K562 (cell line): ENCODE data around the gene IFNGR2. TPM values are rescaled to one million over a fixed set of nuclear protein-coding genes. Genes with fewer than 3 reads are reported as not detected.

Experiments
- CBX3 ChIP-seq, 2 experiments: IDR thresholded peaks; 1 replicate in 1 of 2; 2 replicates in 1 of 2; pipeline ENCODE4 v1.6.1; 2012; ENCODE audit warnings: inconsistent platforms in 2 of 2, low read length in 2 of 2, borderline replicate concordance in 1 of 2, control low read depth in 1 of 2
- CHCHD3 ChIP-seq: fragments of 250-450 bp; sonication (Bioruptor Pico); IDR thresholded peaks from 2 replicates; pipeline ENCODE4 v2.1.2; 2022; ENCODE audit warnings: mild to moderate bottlenecking
- FOS ChIP-seq: IDR thresholded peaks from 3 replicates; pipeline ENCODE4 v1.6.1; 2011; ENCODE audit not compliant: insufficient read length; ENCODE audit errors: extremely low read depth
- HDAC6 ChIP-seq: IDR thresholded peaks from 2 replicates; pipeline ENCODE4 v1.6.1; 2012; ENCODE audit warnings: low read depth, mild to moderate bottlenecking, control low read depth, inconsistent platforms, low read length, moderate library complexity
- NCOA1 ChIP-seq: fragments of 450-650 bp; IDR thresholded peaks from 2 replicates; pipeline ENCODE4 v1.6.1; 2016; ENCODE audit warnings: low read depth
- NFIC ChIP-seq: fragments of 450-650 bp; IDR thresholded peaks from 2 replicates; pipeline ENCODE4 v1.6.1; 2017; ENCODE audit warnings: mild to moderate bottlenecking, inconsistent platforms
- PHF20 ChIP-seq: fragments of 450-650 bp; IDR thresholded peaks from 2 replicates; pipeline ENCODE4 v1.6.1; 2018; ENCODE audit not compliant: partially characterized antibody
- TAF9B ChIP-seq: fragments of 450-650 bp; IDR thresholded peaks from 2 replicates; pipeline ENCODE4 v1.6.1; 2018; ENCODE audit warnings: mild to moderate bottlenecking; ENCODE audit not compliant: partially characterized antibody
- ZFP36 ChIP-seq: fragments of 150-350 bp; IDR thresholded peaks from 2 replicates; pipeline ENCODE4 v1.6.1; 2018; ENCODE audit warnings: low read length, low read depth; ENCODE audit not compliant: partially characterized antibody
- ZNF76 ChIP-seq: fragments of 250-450 bp; sonication (Bioruptor Pico); IDR thresholded peaks from 2 replicates; pipeline ENCODE4 v1.4.0; 2020; ENCODE audit warnings: mild to moderate bottlenecking, moderate library complexity, borderline replicate concordance
- polyA plus RNA-seq, 8 experiments: library from polyadenylated mRNA; depleted of rRNA in 4 of 8; stranded (reverse) in 5 of 8; unstranded in 3 of 8; fragments of >200 nt; fragmentation: Nextera tagmentation in 2 of 8; fragmentation: Illumina TruSeq in 1 of 8; extraction: Ambion mirVana in 2 of 8; extraction: Trizol in 1 of 8; gene quantifications; 2 replicates each; pipeline versions ENCODE4 v1.2.1 to v1.2.3, GENCODE V29; 2011 to 2014; ENCODE audit warnings: inconsistent platforms in 1 of 8, missing spikeins in 1 of 8
- total RNA-seq, 7 experiments: library from RNA; depleted of rRNA in 6 of 7; stranded (reverse); fragments of >200 nt in 6 of 7; fragmentation: Illumina TruSeq in 2 of 7; extraction: Trizol in 2 of 7; gene quantifications; 2 replicates each; pipeline versions ENCODE4 v1.2.1 to v1.2.3, GENCODE V29; 2011 to 2021; ENCODE audit warnings: low replicate concordance in 1 of 7
- TF ChIP-seq, protein P1 (sequence below): fragments of 250-450 bp; sonication (Bioruptor Pico); IDR thresholded peaks from 2 replicates; pipeline ENCODE4 v1.5.0; 2020; ENCODE audit warnings: mild to moderate bottlenecking, borderline replicate concordance
- TF ChIP-seq, protein P2 (sequence below), 2 experiments: fragments of 150-350 bp in 1 of 2; IDR thresholded peaks; 2 replicates each; pipeline ENCODE4 v1.6.1; 2012 to 2016; ENCODE audit warnings: low read depth in 2 of 2, low read length in 2 of 2, mild to moderate bottlenecking in 1 of 2, moderate library complexity in 1 of 2
- TF ChIP-seq, protein P3 (sequence below): fragments of 250-450 bp; sonication (Bioruptor Pico); IDR thresholded peaks from 2 replicates; pipeline ENCODE4 v1.8.0; 2022; ENCODE audit warnings: moderate library complexity, mild to moderate bottlenecking, inconsistent platforms

Gene IFNGR2
- total and polyA plus RNA-seq, 9 of the 15 experiments (the other 6 are each of a cell fraction or from before 2014, with no cell fraction given) = 6.7 to 58.0 (median 28.5) TPM

DNA sequence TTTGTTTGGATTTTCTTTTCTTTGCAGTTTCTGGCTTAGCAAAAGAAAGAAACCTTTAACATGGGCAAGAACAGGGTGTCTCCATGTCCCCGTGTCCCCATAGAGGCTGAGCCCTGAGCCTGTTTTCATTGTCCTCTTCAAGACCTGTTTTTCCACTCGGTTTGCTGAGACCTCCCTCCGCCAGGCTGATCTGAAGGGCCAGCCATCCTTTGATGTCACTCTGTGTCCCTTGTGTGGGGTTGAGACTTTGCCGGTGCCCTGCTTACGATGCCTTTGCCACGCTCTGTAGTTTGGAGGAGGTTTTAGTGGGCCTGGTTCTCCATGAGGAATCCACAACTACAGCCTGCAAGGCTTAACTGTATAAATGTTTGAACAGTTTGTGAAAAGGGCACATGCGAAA is 23.8 kb downstream of the IFNGR2 start (continued):
- no peak for TF ChIP-seq TAF9B
- no peak for TF ChIP-seq PHF20
- no peak for TF ChIP-seq NFIC
- TF ChIP-seq, protein P1, sequence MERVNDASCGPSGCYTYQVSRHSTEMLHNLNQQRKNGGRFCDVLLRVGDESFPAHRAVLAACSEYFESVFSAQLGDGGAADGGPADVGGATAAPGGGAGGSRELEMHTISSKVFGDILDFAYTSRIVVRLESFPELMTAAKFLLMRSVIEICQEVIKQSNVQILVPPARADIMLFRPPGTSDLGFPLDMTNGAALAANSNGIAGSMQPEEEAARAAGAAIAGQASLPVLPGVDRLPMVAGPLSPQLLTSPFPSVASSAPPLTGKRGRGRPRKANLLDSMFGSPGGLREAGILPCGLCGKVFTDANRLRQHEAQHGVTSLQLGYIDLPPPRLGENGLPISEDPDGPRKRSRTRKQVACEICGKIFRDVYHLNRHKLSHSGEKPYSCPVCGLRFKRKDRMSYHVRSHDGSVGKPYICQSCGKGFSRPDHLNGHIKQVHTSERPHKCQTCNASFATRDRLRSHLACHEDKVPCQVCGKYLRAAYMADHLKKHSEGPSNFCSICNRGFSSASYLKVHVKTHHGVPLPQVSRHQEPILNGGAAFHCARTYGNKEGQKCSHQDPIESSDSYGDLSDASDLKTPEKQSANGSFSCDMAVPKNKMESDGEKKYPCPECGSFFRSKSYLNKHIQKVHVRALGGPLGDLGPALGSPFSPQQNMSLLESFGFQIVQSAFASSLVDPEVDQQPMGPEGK (CRISPR knock-in tag) = no peak
- no peak for TF ChIP-seq ZFP36
- TF ChIP-seq CHCHD3 (CRISPR knock-in tag) = no peak
- TF ChIP-seq FOS = no peak
- TF ChIP-seq HDAC6 = no peak
- TF ChIP-seq, protein P2, sequence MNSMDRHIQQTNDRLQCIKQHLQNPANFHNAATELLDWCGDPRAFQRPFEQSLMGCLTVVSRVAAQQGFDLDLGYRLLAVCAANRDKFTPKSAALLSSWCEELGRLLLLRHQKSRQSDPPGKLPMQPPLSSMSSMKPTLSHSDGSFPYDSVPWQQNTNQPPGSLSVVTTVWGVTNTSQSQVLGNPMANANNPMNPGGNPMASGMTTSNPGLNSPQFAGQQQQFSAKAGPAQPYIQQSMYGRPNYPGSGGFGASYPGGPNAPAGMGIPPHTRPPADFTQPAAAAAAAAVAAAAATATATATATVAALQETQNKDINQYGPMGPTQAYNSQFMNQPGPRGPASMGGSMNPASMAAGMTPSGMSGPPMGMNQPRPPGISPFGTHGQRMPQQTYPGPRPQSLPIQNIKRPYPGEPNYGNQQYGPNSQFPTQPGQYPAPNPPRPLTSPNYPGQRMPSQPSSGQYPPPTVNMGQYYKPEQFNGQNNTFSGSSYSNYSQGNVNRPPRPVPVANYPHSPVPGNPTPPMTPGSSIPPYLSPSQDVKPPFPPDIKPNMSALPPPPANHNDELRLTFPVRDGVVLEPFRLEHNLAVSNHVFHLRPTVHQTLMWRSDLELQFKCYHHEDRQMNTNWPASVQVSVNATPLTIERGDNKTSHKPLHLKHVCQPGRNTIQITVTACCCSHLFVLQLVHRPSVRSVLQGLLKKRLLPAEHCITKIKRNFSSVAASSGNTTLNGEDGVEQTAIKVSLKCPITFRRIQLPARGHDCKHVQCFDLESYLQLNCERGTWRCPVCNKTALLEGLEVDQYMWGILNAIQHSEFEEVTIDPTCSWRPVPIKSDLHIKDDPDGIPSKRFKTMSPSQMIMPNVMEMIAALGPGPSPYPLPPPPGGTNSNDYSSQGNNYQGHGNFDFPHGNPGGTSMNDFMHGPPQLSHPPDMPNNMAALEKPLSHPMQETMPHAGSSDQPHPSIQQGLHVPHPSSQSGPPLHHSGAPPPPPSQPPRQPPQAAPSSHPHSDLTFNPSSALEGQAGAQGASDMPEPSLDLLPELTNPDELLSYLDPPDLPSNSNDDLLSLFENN (IDR thresholded peaks at IDR 0.05; ENCODE audit: low read depth in 2 of 2, low read length in 2 of 2) = no peak
- TF ChIP-seq, protein P3, sequence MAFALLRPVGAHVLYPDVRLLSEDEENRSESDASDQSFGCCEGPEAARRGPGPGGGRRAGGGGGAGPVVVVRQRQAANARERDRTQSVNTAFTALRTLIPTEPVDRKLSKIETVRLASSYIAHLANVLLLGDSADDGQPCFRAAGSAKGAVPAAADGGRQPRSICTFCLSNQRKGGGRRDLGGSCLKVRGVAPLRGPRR (CRISPR knock-in tag) = no peak
- TF ChIP-seq CBX3 (IDR thresholded peaks at IDR 0.05; ENCODE audit: borderline replicate concordance in 1 of 2, low read length in 2 of 2) = no peak
- TF ChIP-seq ZNF76 = no peak
- no peak for TF ChIP-seq NCOA1
- TF ChIP-seq, all 486 proteins: peak for 0
